NCI-H187 (cell line): ENCODE data around the gene LMBRD2.
"Not testable (repeated sequence)": the region's sequence is repeated elsewhere in the genome, so short reads cannot be mapped to it uniquely, and the experiment has no call there.

Experiments
- DNase-seq, 2 experiments: peaks; one replicate each; lab custom pipeline; 2025; lab: John Stamatoyannopoulos, UW

LMBRD2 gene

GRCh38 chr5:36151434-36152323, at the start of gene LMBRD2, which contains the start of gene SKP2:
Gene LMBRD2, minus strand, starts transcription at chr5:36151887. Its CDS starts 8,538 bp downstream, at chr5:36143349.
Gene SKP2, plus strand, starts transcription at chr5:36152111. Its CDS starts 152 bp downstream, at chr5:36152263.
- peak; percentile 92 to 98 for DNase-seq

GRCh38 chr5:36200513-36200912, 48.8 kb upstream of the LMBRD2 start:
- DNase-seq, result no peak

GRCh38 chr5:36199620-36200019, 47.9 kb upstream of the LMBRD2 start:
- no peak for DNase-seq

GRCh38 chr5:36198783-36199182, 47.1 kb upstream of the LMBRD2 start:
- not testable (repeated sequence) for DNase-seq

- no peak for DNase-seq
Measured at GRCh38 chr5:36198281-36198680, 46.6 kb upstream of the LMBRD2 start.

- no peak for DNase-seq
Measured at GRCh38 chr5:36193746-36194145, 42.1 kb upstream of the LMBRD2 start.

DNA sequence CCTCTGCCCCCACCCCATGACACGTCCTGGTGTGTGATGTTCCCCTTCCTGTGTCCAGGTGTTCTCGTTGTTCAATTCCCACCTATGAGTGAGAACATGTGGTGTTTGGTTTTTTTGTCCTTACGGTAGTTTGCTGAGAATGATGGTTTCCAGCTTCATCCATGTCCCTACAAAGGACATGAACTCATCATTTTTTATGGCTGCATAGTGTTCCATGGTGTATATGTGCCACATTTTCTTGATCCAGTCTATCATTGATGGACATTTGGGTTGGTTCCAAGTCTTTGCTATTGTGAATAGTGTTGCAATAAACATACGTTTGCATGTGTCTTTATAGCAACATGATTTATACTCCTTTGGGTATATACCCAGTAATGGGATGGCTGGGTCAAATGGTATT, 32.7 kb upstream of the LMBRD2 start:
- DNase-seq, result not testable (repeated sequence)

GRCh38 chr5:36181774-36182173, 30.1 kb upstream of the LMBRD2 start:
- DNase-seq, result no peak

DNA sequence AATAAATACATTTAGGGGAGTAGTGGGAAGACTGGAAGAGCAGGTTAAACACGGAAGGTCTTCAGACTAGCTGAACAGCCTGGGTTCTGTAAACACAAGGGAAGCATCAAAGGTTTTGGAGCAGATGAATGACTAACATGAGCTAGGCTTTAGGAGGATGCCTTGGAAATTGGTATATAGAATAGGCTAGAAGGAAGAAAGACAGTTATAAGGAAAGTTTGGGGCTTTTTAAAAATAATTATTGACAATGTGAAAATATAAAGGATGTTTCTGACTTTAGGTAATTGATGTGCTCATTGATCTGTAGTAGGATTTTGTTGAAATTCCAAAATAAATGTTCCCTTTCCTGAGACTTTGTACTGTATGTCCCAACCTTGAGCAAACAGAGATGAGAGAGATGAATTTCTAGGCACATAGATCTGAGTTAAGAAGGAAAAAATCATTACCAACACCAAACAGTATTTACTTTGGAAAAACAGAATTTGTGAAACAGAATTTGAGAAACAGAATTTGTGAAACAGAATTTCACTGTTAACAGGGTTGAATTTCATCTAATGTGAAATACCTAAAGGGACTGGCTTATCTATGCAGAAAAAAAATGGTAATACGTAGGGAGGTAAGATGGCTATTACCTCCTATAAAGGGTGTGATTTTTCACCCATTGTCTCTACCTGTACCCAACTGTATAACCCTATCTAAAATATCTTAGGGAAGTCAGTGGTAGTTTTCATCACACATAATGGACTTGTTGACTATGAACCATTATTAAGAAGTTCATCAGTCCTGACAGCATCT, 29.1 kb upstream of the LMBRD2 start:
- DNase-seq, result no peak

DNA sequence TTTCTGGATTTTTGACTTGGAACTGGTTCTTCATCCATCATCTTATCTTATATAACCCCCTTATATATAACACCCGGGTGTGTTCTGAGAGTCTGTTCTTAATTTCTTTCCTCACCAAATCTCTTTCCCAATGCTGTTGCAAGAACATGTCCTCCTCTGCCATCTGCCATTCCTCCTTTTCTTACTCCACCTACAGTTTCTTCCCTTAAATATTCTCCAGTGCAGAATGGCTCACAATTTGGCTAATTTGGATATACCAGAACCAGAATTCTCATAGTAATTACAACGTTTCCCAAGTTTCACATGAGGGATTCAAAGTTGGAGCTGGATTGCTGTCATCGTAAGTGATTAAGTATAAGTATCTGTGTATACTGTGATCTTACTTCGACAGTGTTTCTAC, 28.3 kb upstream of the LMBRD2 start:
- DNase-seq, result no peak

GRCh38 chr5:36178524-36178890, 26.8 kb upstream of the LMBRD2 start:
- no peak for DNase-seq

DNA sequence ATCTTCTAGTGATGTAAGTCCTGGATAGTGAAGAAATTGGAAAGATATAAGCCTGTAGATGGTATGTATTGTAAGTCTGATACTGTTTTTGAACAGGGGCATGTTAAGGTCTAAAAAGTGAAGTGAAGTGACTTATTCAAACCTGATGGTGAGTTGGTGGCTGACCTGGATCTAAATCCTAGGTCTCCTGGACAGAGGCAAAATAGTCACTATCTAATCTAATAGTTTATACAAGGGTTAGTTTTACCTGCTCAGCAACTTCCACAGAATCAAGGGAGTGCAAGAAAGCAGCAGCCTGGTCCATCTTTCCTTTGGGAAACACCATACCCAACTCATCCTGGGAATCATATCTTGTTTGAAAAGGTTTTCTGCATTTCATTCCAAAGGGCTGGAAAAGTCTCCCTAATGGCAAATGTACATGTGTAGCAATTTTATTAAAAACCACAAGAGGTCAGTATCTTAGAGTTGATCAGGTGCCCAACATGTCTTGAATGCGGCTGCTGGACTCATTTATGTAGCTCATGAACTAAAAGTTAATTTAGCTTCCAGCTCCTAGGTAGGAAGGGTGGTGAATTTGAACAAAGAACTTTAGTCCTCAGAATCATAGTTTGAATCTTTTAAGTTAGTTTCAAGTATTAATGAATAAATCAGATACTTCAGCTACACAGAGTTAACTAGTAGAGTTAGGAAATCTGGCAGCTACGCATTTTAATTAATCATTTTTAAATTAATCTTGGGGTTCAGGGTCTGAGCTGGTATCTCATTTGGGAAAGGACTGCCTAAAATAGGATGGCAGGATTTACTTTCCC, 26.2 kb upstream of the LMBRD2 start:
- no peak for DNase-seq

GRCh38 chr5:36177154-36177553, 25.5 kb upstream of the LMBRD2 start:
- DNase-seq, result no peak

- DNase-seq, result no peak
Measured at GRCh38 chr5:36175043-36175442, 23.4 kb upstream of the LMBRD2 start.

GRCh38 chr5:36174119-36174518, 22.4 kb upstream of the LMBRD2 start:
- no peak for DNase-seq

DNA sequence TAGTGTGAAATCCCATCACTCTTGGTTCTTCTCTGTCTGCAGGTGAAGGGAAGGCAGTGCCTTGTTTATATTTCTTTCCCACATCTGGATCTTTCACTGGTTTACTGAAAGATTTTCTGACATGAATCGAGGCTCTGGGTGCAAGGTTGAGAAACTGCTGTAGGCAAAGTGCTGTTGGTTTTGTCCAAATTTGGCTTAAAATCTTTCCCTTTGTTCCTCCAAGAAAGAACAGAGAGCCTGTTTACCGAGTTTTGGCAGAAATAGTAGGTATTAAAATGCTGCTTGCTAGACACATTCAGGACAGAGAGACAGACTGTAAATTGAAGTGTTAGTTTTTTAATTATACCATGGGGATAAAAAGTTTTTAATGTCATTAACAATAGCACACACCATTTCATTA, 21.7 kb upstream of the LMBRD2 start:
- DNase-seq, result no peak

DNA sequence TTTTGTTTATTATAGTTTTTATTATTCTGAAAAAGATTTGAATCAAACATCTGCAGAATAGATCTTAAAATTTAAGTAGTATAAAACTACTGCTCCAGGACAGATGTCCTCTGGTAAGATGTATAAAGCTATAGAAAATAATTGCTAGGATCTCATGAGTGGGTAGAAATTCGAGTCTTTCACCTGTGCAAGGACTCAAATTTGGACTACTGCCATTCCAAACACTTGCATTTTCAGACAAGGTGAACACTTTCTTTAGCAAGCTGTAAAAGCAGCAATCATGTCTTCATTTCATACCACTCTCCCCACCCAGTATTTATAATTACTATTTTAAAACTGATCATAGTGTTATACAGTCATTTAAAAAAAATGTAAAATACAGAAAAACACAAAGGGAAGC, 20.9 kb upstream of the LMBRD2 start:
- no peak for DNase-seq

- DNase-seq, result no peak
Measured at GRCh38 chr5:36170832-36171424, 19.2 kb upstream of the LMBRD2 start.

- DNase-seq, result no peak
Measured at GRCh38 chr5:36168737-36169136, 17.1 kb upstream of the LMBRD2 start.

- peak; percentile 29 to 42 for DNase-seq
Measured at GRCh38 chr5:36164461-36164860, 12.8 kb upstream of the LMBRD2 start.

- peak in 1 of 2 experiments; percentile 37 for DNase-seq
Measured at GRCh38 chr5:36162810-36163486, 11.3 kb upstream of the LMBRD2 start.
